IMR-90 (cell line): ENCODE results near the gene FAM78B. TPM values are rescaled to one million over a fixed set of nuclear protein-coding genes. Genes with fewer than 3 reads are reported as not detected.

Experiments used
- ATAC-seq: fragments of 200-7000 bp; cut with Tn5 transposase; 2 replicates; pipeline ENCODE4 v1.9.1; 2020; ENCODE audit warnings: low read depth, mild to moderate bottlenecking, moderate library complexity
- BruUV-seq: library from RNA; stranded (reverse); fragments of 400-500 nt; replicated peaks from 2 replicates; lab custom pipeline; 2021; lab: Mats Ljungman, UMichigan
- CTCF ChIA-PET: fragments of 300-600 bp; formaldehyde crosslinking; extraction: SDS; loops from one replicate; lab custom pipeline; 2021; ENCODE audit warnings: antibody characterized with exemption; lab: Yijun Ruan, JAX
- POLR2A ChIA-PET: fragments of 300-600 bp; sonication (Branson Sonifier 250); formaldehyde crosslinking; loops from one replicate; lab custom pipeline; 2022; ENCODE audit warnings: antibody characterized with exemption; ENCODE audit not compliant: unreplicated experiment; lab: Charles Lee
- DNase-seq: peaks from one replicate; pipeline ENCODE4 v3.0.0; 2013
- H2AFZ ChIP-seq: replicated peaks from 2 replicates; pipeline ENCODE3; 2013; ENCODE audit warnings: low read length, mild to moderate bottlenecking; ENCODE audit not compliant: poor library complexity
- H2AK5ac ChIP-seq: 2 replicates; pipeline ENCODE4 v1.6.1; 2013; ENCODE audit warnings: low read depth, low read length, inconsistent platforms
- H2AK9ac ChIP-seq: replicated peaks from 2 replicates; pipeline ENCODE3; 2013; ENCODE audit warnings: mild to moderate bottlenecking, low read depth, low read length, moderate library complexity; ENCODE audit not compliant: poor library complexity
- H2BK120ac ChIP-seq: 2 replicates; pipeline ENCODE4 v1.6.1; 2013; ENCODE audit warnings: low read depth, low read length, inconsistent platforms
- H2BK15ac ChIP-seq: 3 replicates; pipeline ENCODE4 v1.6.1; 2013; ENCODE audit warnings: low read depth, low read length, inconsistent platforms
- H2BK20ac ChIP-seq: 2 replicates; pipeline ENCODE4 v1.6.1; 2013; ENCODE audit warnings: low read depth, mild to moderate bottlenecking, inconsistent platforms, low read length, moderate library complexity
- H2BK5ac ChIP-seq: 2 replicates; pipeline ENCODE4 v1.6.1; 2013; ENCODE audit warnings: mild to moderate bottlenecking, low read depth, low read length, inconsistent platforms; ENCODE audit not compliant: poor library complexity, severe bottlenecking
- H3K14ac ChIP-seq: replicated peaks from 2 replicates; pipeline ENCODE4 v1.6.1; 2013; ENCODE audit warnings: low read depth, low read length, inconsistent platforms
- H3K18ac ChIP-seq: 2 replicates; pipeline ENCODE4 v1.6.1; 2013; ENCODE audit warnings: low read depth, low read length, control low read depth
- H3K23ac ChIP-seq: 2 replicates; pipeline ENCODE4 v1.6.1; 2013; ENCODE audit warnings: low read depth, low read length, inconsistent platforms
- H3K27ac ChIP-seq: 2 replicates; pipeline ENCODE4 v1.5.1; 2013; ENCODE audit warnings: mild to moderate bottlenecking, control low read depth, low read length; ENCODE audit not compliant: insufficient read depth
- H3K27me3 ChIP-seq: 2 replicates; pipeline ENCODE4 v1.6.1; 2013; ENCODE audit warnings: low read length; ENCODE audit not compliant: control insufficient read depth, insufficient read depth
- H3K36me3 ChIP-seq: 2 replicates; pipeline ENCODE4 v1.6.1; 2013; ENCODE audit warnings: low read length, mixed read lengths; ENCODE audit not compliant: control insufficient read depth, insufficient read depth
- H3K4ac ChIP-seq: 2 replicates; pipeline ENCODE4 v1.6.1; 2013; ENCODE audit warnings: low read depth, low read length, inconsistent platforms
- H3K4me1 ChIP-seq: 2 replicates; pipeline ENCODE4 v1.6.1; 2013; ENCODE audit warnings: low read length, mixed read lengths; ENCODE audit not compliant: control insufficient read depth, insufficient read depth
- H3K4me2 ChIP-seq: 2 replicates; pipeline ENCODE4 v1.6.1; 2013; ENCODE audit warnings: low read depth, mild to moderate bottlenecking, control low read depth, low read length, moderate library complexity
- H3K4me3 ChIP-seq: 2 replicates; pipeline ENCODE4 v1.5.1; 2013; ENCODE audit warnings: low read depth, mild to moderate bottlenecking, control low read depth, low read length, moderate library complexity; ENCODE audit not compliant: insufficient read depth
- H3K56ac ChIP-seq: 2 replicates; pipeline ENCODE4 v1.6.1; 2013; ENCODE audit warnings: low read length, inconsistent platforms; ENCODE audit not compliant: insufficient read depth; ENCODE audit errors: extremely low read depth
- H3K79me1 ChIP-seq, 2 experiments: 2 replicates each; pipeline ENCODE4 v1.6.1; 2013; ENCODE audit warnings: low read length in 2 of 2, inconsistent platforms in 1 of 2, low read depth in 1 of 2
- H3K9ac ChIP-seq: 2 replicates; pipeline ENCODE4 v1.6.1; 2013; ENCODE audit warnings: low read depth, low read length, control low read depth
- H3K9me1 ChIP-seq: 2 replicates; pipeline ENCODE4 v1.6.1; 2013; ENCODE audit warnings: low read length, inconsistent platforms; ENCODE audit not compliant: insufficient read depth
- H3K9me3 ChIP-seq: 2 replicates; pipeline ENCODE4 v1.6.1; 2013; ENCODE audit warnings: low read length; ENCODE audit not compliant: control insufficient read depth, insufficient read depth
- H4K20me1 ChIP-seq: 2 replicates; pipeline ENCODE4 v1.6.1; 2013; ENCODE audit warnings: low read length, inconsistent platforms; ENCODE audit not compliant: insufficient read depth
- H4K5ac ChIP-seq: 2 replicates; pipeline ENCODE4 v1.6.1; 2013; ENCODE audit warnings: mild to moderate bottlenecking, low read depth, low read length, control low read depth
- H4K8ac ChIP-seq, 2 experiments: 2 replicates each; pipeline ENCODE4 v1.6.1; 2013; ENCODE audit warnings: low read depth in 2 of 2, low read length in 2 of 2, control low read depth in 1 of 2, inconsistent platforms in 1 of 2
- H4K91ac ChIP-seq: 2 replicates; pipeline ENCODE4 v1.6.1; 2013; ENCODE audit warnings: low read depth, low read length, inconsistent platforms; ENCODE audit not compliant: insufficient read depth
- BHLHE40 ChIP-seq: fragments of 150-350 bp; IDR thresholded peaks from 2 replicates; pipeline ENCODE4 v1.6.1; 2016; ENCODE audit warnings: mild to moderate bottlenecking, low read depth, low read length
- CHD1 ChIP-seq: IDR thresholded peaks from 2 replicates; pipeline ENCODE4 v1.6.1; 2012; ENCODE audit warnings: low read depth, low read length, improper control_type of control experiment
- MAZ ChIP-seq: IDR thresholded peaks from 2 replicates; pipeline ENCODE4 v1.6.1; 2012; ENCODE audit warnings: low read depth, mild to moderate bottlenecking, low read length, improper control_type of control experiment, moderate library complexity, borderline replicate concordance
- SMC3 ChIP-seq: fragments of 150-350 bp; IDR thresholded peaks from 2 replicates; pipeline ENCODE4 v1.6.1; 2016; ENCODE audit warnings: low read depth, mild to moderate bottlenecking, antibody characterized with exemption, low read length, moderate library complexity
- WGBS, 2 experiments: methylation state at CpG; one replicate each; pipeline versions ENCODE4 v1.1.5 to v1.1.7; 2013; ENCODE audit warnings: missing lambda C conversion rate in 2 of 2; ENCODE audit not compliant: insufficient read length in 1 of 2; ENCODE audit errors: extremely low coverage in 2 of 2; 5-methylcytosine and 5-hydroxymethylcytosine counted together
- dilution Hi-C: fragments of 300-500 bp; cut with HindIII; formaldehyde crosslinking; loops from one replicate; pipeline ENCODE4 v1.14.3; 2018; ENCODE audit warnings: low sequenced_read_pairs; ENCODE audit not compliant: unreplicated experiment
- in situ Hi-C: fragments of 300-500 bp; cut with MboI; formaldehyde crosslinking; loops from 3 replicates; pipeline ENCODE4 v1.14.3; 2019; ENCODE audit warnings: low sequenced_read_pairs, inconsistent platforms, mixed read lengths
- intact Hi-C: fragments of 100-400 bp; cut with micrococcal nuclease; formaldehyde crosslinking; loops from 2 replicates; pipeline ENCODE4 v1.10.0; 2022
- polyA plus RNA-seq, 3 experiments: library from polyadenylated mRNA; depleted of rRNA; stranded (reverse); fragments of >200 nt; gene quantifications; 2 replicates each; pipeline ENCODE4 v1.2.3, GENCODE V29; 2012; ENCODE audit warnings: low replicate concordance in 1 of 3
- total RNA-seq: library from RNA; depleted of rRNA; stranded (reverse); fragments of >200 nt; gene quantifications from 2 replicates; pipeline ENCODE4 v1.2.3, GENCODE V29; 2012

Gene FAM78B
- total and polyA plus RNA-seq, 2 of the 4 experiments (the other 2 are of a cell fraction), result under 0.01 to 0.12 TPM

DNA sequence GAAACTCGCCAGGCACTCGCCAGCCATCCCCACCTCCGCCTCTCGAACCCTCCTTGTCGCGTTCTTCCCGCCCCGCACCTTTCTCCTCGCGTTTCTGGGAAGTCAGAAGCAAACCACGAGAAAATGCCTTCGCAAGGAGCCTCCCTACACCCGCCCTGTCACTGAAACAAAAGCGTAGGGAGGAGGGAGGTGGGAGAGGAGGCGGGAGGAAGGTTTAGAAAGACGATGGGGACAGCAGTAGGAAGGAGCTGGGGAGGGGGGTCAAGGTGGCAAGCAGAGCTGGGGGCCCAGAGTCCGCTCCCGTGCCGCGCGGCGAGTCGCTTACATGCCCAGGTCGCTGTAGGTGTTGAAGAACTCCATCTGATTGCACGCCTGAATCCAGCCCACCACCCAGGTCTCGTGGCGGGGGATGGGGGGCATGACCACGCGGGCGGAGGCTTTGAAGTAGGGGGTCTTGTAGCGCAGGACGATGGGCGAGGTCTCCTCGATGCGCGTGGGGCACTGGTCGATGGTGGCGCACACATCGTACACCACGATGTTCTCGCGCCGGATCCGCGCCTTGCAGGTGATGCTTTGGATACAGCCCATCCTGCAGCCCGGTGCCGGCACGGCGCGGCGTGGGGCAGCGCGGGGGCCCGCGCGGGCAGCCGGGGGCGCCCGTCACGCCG, 1.0 kb downstream of the FAM78B start:
- POLR2A ChIA-PET, result no interaction called here
- no TSS peak for BruUV-seq
- CTCF ChIA-PET, result no interaction called here

More for the DNA sequence above, 1.0 kb downstream of the FAM78B start:
- Histone ChIP-seq H3K27me3 (peaks cover 13% of the 10 kb centered on the region), H3K14ac (no peak overlapping the region), H3K4me2 (no peak overlapping the region; the same call in 1 of the 2 replicates), H2AK5ac (no peak overlapping the region), H4K8ac (no peak overlapping the region), H3K18ac (no peak overlapping the region), H3K36me3 (no peaks in the 10 kb centered on the region), H4K91ac (no peak overlapping the region), H3K9me1 (no peaks in the 10 kb centered on the region), H4K20me1 (no peaks in the 10 kb centered on the region), H3K4me3 (no peak overlapping the region), H2AFZ (no peak overlapping the region), H2AK9ac (no peak overlapping the region), H2BK120ac (no peak overlapping the region), H3K23ac (no peak overlapping the region), H3K9me3 (no peaks in the 10 kb centered on the region), H4K5ac (no peak overlapping the region), H3K27ac (no peak overlapping the region), H2BK20ac (no peak overlapping the region), H2BK15ac (no peak overlapping the region), H3K4me1 (no peaks in the 10 kb centered on the region), H3K9ac (no peak overlapping the region), H3K4ac (no peak overlapping the region), H3K56ac (no peak overlapping the region), H3K79me1 (no peaks in the 10 kb centered on the region), H2BK5ac (no peak overlapping the region)
- intact Hi-C loops (loop anchor here (1.0 to 5.0 kb wide), 2 partner anchors 238 to 447 kb away; no protein-coding TSS in a partner anchor), in situ Hi-C loops (no loop called here), dilution Hi-C loops (no loop called here)
- 12% methylated on average over 14 of the region's 61 CpGs; no CpG with 5 or more reads in 1 of the 2 experiments for WGBS, 2 experiments
- no peak for DNase-seq
- TF ChIP-seq MAZ (no peak), SMC3 (no peak), BHLHE40 (no peak), CHD1 (no peak)
- ATAC-seq, result no peak
